ENCODE data around the gene CCNI2.

Gene CCNI2

GRCh38 chr5:132750471-132751230 lies 3.4 kb downstream of the CCNI2 start:
- DNase-seq (ENCODE audit: low read depth), result no peak

DNA sequence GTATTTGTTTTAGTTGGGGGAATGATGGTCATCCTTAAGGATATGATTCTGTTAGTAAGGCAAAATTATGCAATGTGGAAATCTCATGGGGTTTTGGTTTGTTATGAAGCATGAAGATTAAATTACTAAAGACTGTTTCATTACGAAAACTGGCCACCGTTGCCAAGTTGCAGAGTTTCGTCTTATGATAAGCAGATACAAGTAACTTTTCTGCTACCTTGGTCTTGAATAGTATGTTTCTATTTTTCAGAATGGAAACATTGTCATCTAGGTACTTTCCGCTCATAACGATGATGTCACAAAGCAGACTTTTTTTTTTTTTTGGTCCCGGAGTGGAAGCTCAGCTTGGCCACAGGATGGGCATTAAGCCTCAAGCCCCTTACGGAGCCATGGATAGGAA lies 4.2 kb downstream of the CCNI2 start:
- DNase-seq (ENCODE audit: low read depth), result no peak

- no peak for DNase-seq (ENCODE audit: low read depth)
Measured at GRCh38 chr5:132751971-132752580, 4.8 kb downstream of the CCNI2 start.

- no peak for DNase-seq (ENCODE audit: low read depth)
Measured at GRCh38 chr5:132752581-132753125, 5.4 kb downstream of the CCNI2 start.

- DNase-seq (ENCODE audit: low read depth), result no peak
Measured at GRCh38 chr5:132753135-132753987, 6.1 kb downstream of the CCNI2 start.

- no peak for DNase-seq (ENCODE audit: low read depth)
Measured at GRCh38 chr5:132754111-132754510, 6.9 kb downstream of the CCNI2 start.

GRCh38 chr5:132754947-132755346 lies 7.7 kb downstream of the CCNI2 start:
- DNase-seq (ENCODE audit: low read depth), result no peak

GRCh38 chr5:132756542-132756941 lies 9.3 kb downstream of the CCNI2 start:
- no peak for DNase-seq (ENCODE audit: low read depth)

DNA sequence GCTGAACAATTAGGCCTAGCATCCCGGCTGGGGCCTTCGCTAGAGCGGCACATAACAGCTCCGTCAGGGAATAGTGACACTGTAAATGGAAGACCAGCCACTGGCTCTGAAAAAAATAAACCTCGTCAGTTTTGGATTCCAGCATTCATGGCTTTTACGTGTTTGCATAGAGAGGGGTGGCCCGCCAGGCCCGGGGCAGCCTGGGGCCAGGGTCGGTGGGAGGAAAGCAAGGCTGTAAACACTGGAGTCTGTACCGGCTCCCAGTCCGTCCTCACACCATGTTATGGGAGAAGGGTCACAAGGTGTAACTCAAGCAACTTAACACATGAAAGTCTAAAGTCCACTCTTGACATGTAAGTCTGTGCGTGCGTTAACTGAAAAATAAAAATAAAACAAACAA lies 11.2 kb downstream of the CCNI2 start:
- DNase-seq (ENCODE audit: low read depth), result no peak

- no peak for DNase-seq (ENCODE audit: low read depth)
Measured at GRCh38 chr5:132759114-132760048, 12.2 kb downstream of the CCNI2 start.

DNA sequence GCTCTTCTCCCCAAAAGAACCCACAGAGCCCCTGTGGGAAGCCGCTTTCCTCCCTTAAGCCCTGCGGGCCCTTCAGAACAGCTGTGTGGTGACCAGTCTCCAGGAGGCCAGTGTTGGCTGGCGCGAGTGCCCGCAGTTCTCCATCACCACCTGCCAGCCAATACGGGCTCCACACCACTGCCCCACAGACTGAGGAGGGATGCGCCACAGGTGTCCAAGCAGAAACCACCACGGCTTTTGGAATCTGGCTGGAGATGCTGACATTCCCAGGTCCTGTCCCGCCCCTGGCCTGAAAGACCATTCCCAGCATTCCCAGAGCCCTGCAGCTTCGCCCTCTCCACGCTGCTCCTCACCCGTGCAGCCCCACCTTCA lies 12.8 kb downstream of the CCNI2 start:
- DNase-seq (ENCODE audit: low read depth), result no peak

- DNase-seq (ENCODE audit: low read depth), result no peak
Measured at GRCh38 chr5:132760601-132761317, 13.5 kb downstream of the CCNI2 start.

DNA sequence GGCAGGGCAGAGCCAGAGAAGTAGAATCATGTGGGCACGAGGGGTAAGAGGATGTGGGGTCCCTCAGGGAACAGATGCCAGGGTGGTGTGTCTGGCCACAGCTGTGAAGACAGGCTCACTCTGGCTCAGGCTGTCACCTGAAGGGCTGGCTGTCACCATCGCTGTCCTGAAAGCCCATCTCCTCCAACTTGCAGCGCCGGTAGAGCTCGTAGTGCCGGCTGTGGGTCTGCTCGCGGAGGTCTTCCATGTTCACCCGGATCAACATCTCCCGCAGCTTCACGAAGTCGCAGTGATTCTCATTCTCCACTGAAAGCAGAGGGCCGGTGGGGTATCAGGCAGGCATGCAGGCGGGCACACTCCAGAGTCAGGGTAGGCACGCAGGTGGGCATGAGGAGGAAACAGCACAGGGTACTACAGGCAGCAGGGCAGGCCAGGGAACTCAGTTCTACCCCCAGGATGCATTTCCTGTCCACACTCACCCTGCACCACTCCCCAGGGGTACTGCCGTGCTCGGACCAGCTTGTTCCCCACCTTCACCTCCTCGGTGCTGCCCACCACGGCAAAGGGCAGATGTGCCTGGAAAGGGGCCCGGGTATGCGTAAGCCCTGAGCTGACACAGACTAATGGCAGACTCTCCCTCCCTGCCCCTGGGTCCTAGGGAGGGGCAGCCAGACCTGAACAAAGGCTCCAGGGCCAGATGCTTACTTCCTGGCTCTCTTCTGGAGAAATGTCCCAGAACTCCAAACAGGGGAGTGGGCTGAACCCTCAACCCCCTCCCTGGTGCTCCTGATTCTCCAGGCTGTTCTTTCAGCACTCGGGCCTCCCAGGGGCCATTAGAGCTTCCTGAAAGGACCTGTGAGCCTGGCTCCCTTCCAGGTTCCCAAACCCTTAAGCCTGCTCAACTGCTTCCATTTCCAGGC lies 14.4 kb downstream of the CCNI2 start:
- no peak for DNase-seq (ENCODE audit: low read depth)

DNA sequence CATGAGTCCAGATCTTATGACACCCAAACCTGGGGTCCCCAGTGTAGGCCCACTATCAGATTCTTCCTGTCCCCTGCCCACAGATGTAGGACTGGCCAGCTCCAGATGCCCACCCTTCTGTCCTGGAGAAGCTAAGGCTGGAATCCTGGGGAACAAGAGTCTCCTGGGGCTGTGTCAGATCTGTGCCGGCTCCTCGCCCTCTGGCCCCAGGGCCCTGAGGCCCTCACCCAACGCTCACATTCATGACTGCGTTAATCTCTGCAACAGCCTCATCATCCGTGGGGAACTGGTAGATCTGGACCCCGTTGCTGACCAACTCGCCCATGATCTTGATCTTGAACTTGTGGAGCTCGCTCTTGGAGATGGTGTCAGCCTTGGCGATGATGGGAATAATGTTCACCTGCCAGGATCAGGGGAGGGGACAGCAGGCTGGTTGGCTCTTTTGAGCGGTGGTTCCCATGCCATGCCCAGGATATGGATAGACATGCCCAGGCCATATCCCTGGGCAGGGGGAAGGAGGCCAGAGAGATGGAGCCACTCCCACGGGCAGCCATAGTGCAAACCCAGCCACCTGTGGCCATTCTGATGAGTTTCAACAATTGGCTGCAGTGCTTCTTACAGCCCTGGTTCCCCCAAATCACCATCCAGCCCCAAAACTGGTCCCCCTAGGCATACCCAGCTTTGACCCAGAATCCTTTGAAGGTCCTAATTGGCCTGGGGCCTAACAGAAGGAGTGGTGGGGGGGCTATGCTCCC lies 15.2 kb downstream of the CCNI2 start:
- DNase-seq (ENCODE audit: low read depth), result no peak

DNA sequence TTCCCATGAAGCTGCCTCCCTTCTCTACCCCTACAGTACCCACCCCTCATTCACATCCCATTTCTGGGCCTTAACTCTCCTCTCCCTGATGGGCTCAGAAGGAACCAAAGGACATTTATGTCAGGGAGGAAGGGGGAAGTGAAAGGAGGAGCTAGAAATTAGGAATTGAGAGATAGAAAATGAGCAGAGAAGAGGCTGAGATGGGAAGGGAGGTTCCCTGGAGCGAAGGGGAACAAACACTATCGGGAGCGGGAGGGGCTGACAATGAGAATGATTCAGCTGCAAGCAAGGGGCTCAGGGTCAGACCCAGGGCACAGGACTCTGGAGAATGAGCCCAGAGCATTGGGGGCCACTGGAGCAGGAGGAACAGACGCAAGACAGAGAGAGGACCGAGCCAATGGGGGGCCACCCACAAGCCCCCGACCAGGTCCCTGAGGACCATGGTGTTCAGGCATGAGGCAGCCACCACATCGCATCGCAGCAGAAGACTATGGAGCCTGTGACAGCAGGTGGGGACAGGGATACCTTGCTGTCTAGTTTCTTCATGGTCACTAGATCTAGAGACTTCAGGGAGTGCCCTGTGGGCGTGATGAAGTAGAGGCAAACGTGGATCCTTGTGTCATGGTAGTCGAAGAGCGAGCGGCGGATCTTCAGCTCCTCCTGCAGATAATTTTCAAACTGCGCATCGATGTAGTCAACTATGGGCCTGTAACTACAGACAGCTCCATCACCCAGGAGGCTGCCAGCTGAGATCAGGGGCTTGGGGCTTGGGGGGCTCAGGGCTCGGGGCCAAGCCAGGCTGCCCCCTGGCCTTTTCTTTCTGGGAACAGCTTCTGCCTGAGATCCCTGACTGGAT lies 16.2 kb downstream of the CCNI2 start:
- no peak for DNase-seq (ENCODE audit: low read depth)

GRCh38 chr5:132764051-132764450 lies 16.8 kb downstream of the CCNI2 start:
- DNase-seq (ENCODE audit: low read depth), result no peak

DNA sequence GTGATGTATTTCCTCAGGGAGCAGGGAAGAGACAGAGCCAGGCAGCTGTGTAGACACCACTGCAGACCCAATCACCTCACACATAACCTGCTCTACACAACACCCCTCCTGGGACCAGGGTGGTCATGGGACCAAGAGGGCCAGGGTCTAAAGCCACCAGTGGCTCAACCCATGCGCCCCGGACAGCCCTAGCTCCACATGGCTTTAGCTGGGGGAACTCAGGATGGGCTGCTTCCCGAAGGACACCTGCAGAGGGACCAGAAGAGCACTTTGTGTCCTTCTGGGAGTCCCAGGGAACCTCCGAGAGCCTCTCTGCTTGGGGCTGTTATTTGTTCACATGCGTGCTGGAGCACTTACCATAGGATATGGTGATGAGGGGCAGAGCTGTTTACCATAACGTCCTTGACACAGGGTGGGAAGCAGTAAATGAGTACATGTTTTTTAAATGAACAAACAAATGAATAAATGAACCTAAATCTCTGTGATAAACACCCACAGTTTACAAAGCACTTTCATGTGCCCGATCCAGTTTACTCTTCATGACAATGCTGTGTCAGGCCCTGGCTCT lies 17.5 kb downstream of the CCNI2 start:
- no peak for DNase-seq (ENCODE audit: low read depth)
